HG03571 (cell line): ENCODE measurements around the gene QPRT.
"Not testable (repeated sequence)": the region's sequence is repeated elsewhere in the genome, so short reads cannot be mapped to it uniquely, and the experiment has no call there.

Source experiments
- ATAC-seq: cut with Tn5 transposase; IDR thresholded peaks from one replicate; pipeline ENCODE4 v1.9.1; 2021; ENCODE audit not compliant: unreplicated experiment

Gene QPRT

GRCh38 chr16:29662000-29662728 is 16.8 kb upstream of the QPRT start:
- no peak for ATAC-seq

- ATAC-seq: no peak
These were observed 16.3 kb upstream of the QPRT start for GRCh38 chr16:29662729-29663015.

- no peak for ATAC-seq
These were observed 15.8 kb upstream of the QPRT start, which contains the start of gene SPN for GRCh38 chr16:29663016-29663806. TSS of gene SPN (plus strand) at chr16:29663247. CDS start at chr16:29663729, 482 bp downstream.

GRCh38 chr16:29663807-29664090 is 15.2 kb upstream of the QPRT start:
- no peak for ATAC-seq

GRCh38 chr16:29664091-29664921 is 14.7 kb upstream of the QPRT start:
- no peak for ATAC-seq

- ATAC-seq: no peak
These were observed 13.5 kb upstream of the QPRT start for GRCh38 chr16:29665294-29666077.

- not testable (repeated sequence) for ATAC-seq
These were observed 11.7 kb upstream of the QPRT start for GRCh38 chr16:29667322-29667610.

- no peak for ATAC-seq
These were observed 11.2 kb upstream of the QPRT start for GRCh38 chr16:29667755-29668154.

GRCh38 chr16:29668267-29668666 is 10.7 kb upstream of the QPRT start:
- no peak for ATAC-seq

GRCh38 chr16:29673501-29673900 is 5.5 kb upstream of the QPRT start:
- ATAC-seq: no peak

GRCh38 chr16:29674188-29674587 is 4.8 kb upstream of the QPRT start:
- no peak for ATAC-seq

- no peak for ATAC-seq
These were observed 3.0 kb upstream of the QPRT start for GRCh38 chr16:29675811-29676643.

- no peak for ATAC-seq
These were observed 1.8 kb upstream of the QPRT start for GRCh38 chr16:29676989-29677785.

- ATAC-seq: no peak
These were observed 1.2 kb downstream of the QPRT start for GRCh38 chr16:29680180-29680598.

- no peak for ATAC-seq
These were observed 4.6 kb downstream of the QPRT start for GRCh38 chr16:29683543-29684090.

- ATAC-seq: no peak
These were observed 5.7 kb downstream of the QPRT start for GRCh38 chr16:29684679-29685078.

GRCh38 chr16:29686740-29687332 is 7.9 kb downstream of the QPRT start:
- ATAC-seq: no peak

- ATAC-seq: no peak
These were observed 8.8 kb downstream of the QPRT start for GRCh38 chr16:29687755-29688154.

GRCh38 chr16:29688172-29688571 is 9.2 kb downstream of the QPRT start:
- ATAC-seq: no peak
